SK-N-MC (cell line): Measurements from ENCODE around the gene GNG12.

Experiments used
- EZH2 ChIP-seq: fragments of 200-600 bp; sonication (generic); IDR thresholded peaks from one replicate; pipeline ENCODE4 v1.6.1; 2017; ENCODE audit warnings: antibody characterized with exemption
- FOXP2 ChIP-seq: optimal IDR thresholded peaks from 2 replicates; pipeline ENCODE3; 2011; ENCODE audit warnings: mild to moderate bottlenecking, moderate library complexity; ENCODE audit not compliant: insufficient read depth; ENCODE audit errors: extremely low read length, control extremely low read depth
- POLR2AphosphoS5 ChIP-seq: IDR thresholded peaks from 2 replicates; pipeline ENCODE4 v1.6.1; 2012; ENCODE audit warnings: mild to moderate bottlenecking, low read depth, low read length, borderline replicate concordance

GRCh38 chr1:67851800-67852199 is 18.5 kb upstream of the GNG12 start:
- TF ChIP-seq POLR2AphosphoS5 (no peak), EZH2 (no peak), FOXP2 (no peak)
